Measurements from ENCODE around the gene RFNG.

The RFNG gene

GRCh38 chr17:82015311-82015971, 36.2 kb downstream of the RFNG start:
- Histone ChIP-seq H3K36me3 (ENCODE audit: insufficient read depth) (no peaks in the 10 kb centered on the region), H3K4me1 (ENCODE audit: low read depth, poor library complexity, severe bottlenecking) (no peaks in the 10 kb centered on the region), H3K4me2 (no peak overlapping the region)

GRCh38 chr17:82014971-82015310, 36.7 kb downstream of the RFNG start:
- Histone ChIP-seq H4K20me1 (ENCODE audit: insufficient read depth) (no peaks in the 10 kb centered on the region), H3K4me3 (IDR thresholded peaks at IDR 0.05; ENCODE audit: insufficient read depth, low read depth, low read length) (no peak overlapping the region), H3K27me3 (ENCODE audit: insufficient read depth, low read depth) (no peaks in the 10 kb centered on the region), H3K27ac (no peak overlapping the region), H3K4me1 (ENCODE audit: low read depth, poor library complexity, severe bottlenecking) (no peaks in the 10 kb centered on the region), H3K4me2 (no peak overlapping the region), H3K36me3 (ENCODE audit: insufficient read depth) (no peaks in the 10 kb centered on the region), H3K79me2 (ENCODE audit: insufficient read depth, low read depth) (no peaks in the 10 kb centered on the region), H2AFZ (ENCODE audit: low read depth) (no peak overlapping the region), H3K9ac (no peak overlapping the region)
- no peak for TF ChIP-seq CTCF (conservative IDR thresholded peaks at IDR 0.05; ENCODE audit: low read depth, low read length)

More at GRCh38 chr17:82015311-82015971, 36.2 kb downstream of the RFNG start:
- H3K27me3 ChIP-seq (ENCODE audit: insufficient read depth, low read depth) = no peaks in the 10 kb centered on the region
- H4K20me1 ChIP-seq (ENCODE audit: insufficient read depth) = no peaks in the 10 kb centered on the region
- no peaks in the 10 kb centered on the region for H3K79me2 ChIP-seq (ENCODE audit: insufficient read depth, low read depth)
- H2AFZ ChIP-seq (ENCODE audit: low read depth) = no peak overlapping the region
- no peak overlapping the region for H3K27ac ChIP-seq
- H3K4me3 ChIP-seq (IDR thresholded peaks at IDR 0.05; ENCODE audit: insufficient read depth, low read depth, low read length) = no peak overlapping the region
- TF ChIP-seq CTCF (conservative IDR thresholded peaks at IDR 0.05; ENCODE audit: low read depth, low read length) = no peak
- no peak overlapping the region for H3K9ac ChIP-seq

- Histone ChIP-seq H3K36me3 (ENCODE audit: insufficient read depth) (no peaks in the 10 kb centered on the region), H3K9ac (no peak overlapping the region), H3K27ac (no peak overlapping the region), H3K4me3 (IDR thresholded peaks at IDR 0.05; ENCODE audit: insufficient read depth, low read depth, low read length) (no peak overlapping the region), H3K4me2 (no peak overlapping the region), H3K79me2 (ENCODE audit: insufficient read depth, low read depth) (no peaks in the 10 kb centered on the region), H4K20me1 (ENCODE audit: insufficient read depth) (no peaks in the 10 kb centered on the region), H3K27me3 (ENCODE audit: insufficient read depth, low read depth) (no peaks in the 10 kb centered on the region), H3K4me1 (ENCODE audit: low read depth, poor library complexity, severe bottlenecking) (no peaks in the 10 kb centered on the region), H2AFZ (ENCODE audit: low read depth) (no peak overlapping the region)
- no peak for TF ChIP-seq CTCF (conservative IDR thresholded peaks at IDR 0.05; ENCODE audit: low read depth, low read length)
These were observed 37.2 kb downstream of the RFNG start for GRCh38 chr17:82014432-82014831.

- H3K27ac ChIP-seq = no peak overlapping the region
- no peak overlapping the region for H2AFZ ChIP-seq (ENCODE audit: low read depth)
- no peaks in the 10 kb centered on the region for H3K79me2 ChIP-seq (ENCODE audit: insufficient read depth, low read depth)
- no peak for TF ChIP-seq CTCF (conservative IDR thresholded peaks at IDR 0.05; ENCODE audit: low read depth, low read length)
- no peak overlapping the region for H3K4me2 ChIP-seq
- no peak overlapping the region for H3K4me3 ChIP-seq (IDR thresholded peaks at IDR 0.05; ENCODE audit: insufficient read depth, low read depth, low read length)
- no peaks in the 10 kb centered on the region for H4K20me1 ChIP-seq (ENCODE audit: insufficient read depth)
- H3K27me3 ChIP-seq (ENCODE audit: insufficient read depth, low read depth) = no peaks in the 10 kb centered on the region
- no peaks in the 10 kb centered on the region for H3K4me1 ChIP-seq (ENCODE audit: low read depth, poor library complexity, severe bottlenecking)
- H3K36me3 ChIP-seq (ENCODE audit: insufficient read depth) = no peaks in the 10 kb centered on the region
- H3K9ac ChIP-seq = no peak overlapping the region
These were observed 37.8 kb downstream of the RFNG start for GRCh38 chr17:82013772-82014321.

Measured in KMS-11 (cell line).